GM18520 (cell line): ENCODE results near the gene GPR3.
"Not testable (repeated sequence)": the region's sequence is repeated elsewhere in the genome, so short reads cannot be mapped to it uniquely, and the experiment has no call there.

Experiments used
- ATAC-seq: cut with Tn5 transposase; IDR thresholded peaks from one replicate; pipeline ENCODE4 v1.9.1; 2021; ENCODE audit not compliant: unreplicated experiment

GPR3 gene

DNA sequence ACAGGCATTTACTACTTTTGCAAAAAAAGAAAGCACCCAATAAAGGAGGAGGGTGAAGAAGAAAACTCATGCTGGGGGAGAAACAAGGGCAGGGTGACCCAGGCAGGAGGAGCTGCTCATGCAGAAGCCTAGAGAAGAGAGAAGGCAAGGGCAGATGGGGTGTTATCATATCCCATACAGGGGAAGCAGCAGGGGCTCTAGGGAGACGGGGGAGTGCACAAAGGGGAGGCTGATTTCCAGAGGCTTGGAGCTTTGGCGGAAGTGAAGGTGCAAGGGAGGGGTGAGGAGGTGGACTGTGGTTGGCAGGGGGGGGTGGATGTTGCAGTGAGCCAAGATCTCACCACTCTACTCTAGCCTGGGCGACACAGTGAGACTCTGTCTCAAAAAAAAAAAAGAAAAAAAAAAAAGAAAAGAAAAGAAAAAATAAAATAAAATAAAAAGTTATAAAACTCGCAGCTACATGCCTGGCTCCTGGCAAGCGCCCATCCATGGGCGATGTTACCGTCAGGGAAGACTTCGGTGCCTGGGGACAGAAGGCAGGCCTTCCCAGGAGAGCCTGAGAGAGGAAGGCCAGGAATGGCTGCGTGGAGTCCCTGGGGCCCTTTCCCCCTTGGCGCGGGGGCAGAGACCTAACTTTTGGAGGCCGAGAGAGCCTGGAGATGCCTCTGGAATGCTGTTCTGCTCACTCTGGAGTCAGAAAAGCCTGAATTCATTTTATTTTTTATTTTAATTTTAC lies 14.5 kb upstream of the GPR3 start:
- no peak for ATAC-seq

- ATAC-seq = no peak
These were observed 12.8 kb upstream of the GPR3 start for GRCh38 chr1:27379564-27380122.

DNA sequence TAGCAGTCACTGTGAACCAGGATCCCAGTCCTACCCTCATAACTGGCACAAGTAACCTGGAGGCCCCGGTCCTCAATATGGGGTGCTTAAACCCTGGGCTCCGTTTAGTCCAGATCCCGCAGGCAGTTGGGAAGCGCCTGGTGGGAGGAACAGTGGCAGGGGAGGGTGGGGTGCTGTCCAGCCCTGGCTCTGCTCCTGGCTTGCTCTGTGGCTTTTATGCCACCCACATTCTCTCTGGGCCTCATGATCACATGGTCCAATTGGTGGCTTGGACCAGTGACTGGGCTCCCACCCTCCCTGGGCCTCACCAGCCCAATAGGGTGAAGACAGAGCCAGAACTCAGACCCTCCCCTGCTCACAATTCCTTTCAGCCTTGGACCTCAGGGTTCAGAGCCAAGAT lies 12.2 kb upstream of the GPR3 start:
- ATAC-seq = no peak

GRCh38 chr1:27380766-27381733 lies 11.4 kb upstream of the GPR3 start:
- ATAC-seq = no peak

DNA sequence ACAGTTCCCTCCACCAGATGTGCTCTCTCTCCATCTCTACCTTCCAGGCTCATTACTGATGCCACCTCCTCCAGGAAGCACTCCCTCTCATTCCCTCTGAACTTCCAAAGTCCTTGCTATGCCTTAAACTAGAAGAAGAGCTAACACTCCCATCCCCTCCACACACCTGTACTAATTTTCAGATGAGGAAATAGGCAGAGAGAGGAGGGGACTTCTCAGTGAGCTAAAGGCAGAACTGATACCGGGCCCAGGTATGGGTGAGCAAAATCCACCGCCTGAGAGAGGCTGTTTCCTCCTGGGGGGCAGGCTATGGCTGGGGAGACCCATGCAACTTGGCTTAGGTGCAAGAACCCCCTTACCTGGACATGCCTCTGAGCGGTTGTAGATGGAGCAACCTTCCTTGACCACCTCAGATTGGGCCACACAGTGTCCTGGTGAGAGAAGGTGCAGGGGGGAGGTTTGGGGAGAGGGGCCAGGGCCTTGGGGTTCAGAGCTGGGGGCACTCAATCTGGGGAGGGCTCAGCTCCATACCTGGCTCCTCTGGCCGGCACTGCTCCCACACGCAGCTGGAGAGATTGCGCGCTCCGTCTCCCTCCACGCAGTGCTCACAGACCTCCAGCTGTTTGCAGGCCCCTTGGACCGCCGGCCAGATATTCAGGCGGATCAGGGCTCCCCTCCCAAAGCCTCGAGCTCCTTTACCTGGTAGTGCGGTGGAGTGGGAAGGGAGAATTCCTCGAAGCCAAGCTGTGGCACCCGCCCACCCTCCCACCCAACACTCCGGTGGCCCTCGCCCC lies 10.3 kb upstream of the GPR3 start:
- ATAC-seq = no peak

DNA sequence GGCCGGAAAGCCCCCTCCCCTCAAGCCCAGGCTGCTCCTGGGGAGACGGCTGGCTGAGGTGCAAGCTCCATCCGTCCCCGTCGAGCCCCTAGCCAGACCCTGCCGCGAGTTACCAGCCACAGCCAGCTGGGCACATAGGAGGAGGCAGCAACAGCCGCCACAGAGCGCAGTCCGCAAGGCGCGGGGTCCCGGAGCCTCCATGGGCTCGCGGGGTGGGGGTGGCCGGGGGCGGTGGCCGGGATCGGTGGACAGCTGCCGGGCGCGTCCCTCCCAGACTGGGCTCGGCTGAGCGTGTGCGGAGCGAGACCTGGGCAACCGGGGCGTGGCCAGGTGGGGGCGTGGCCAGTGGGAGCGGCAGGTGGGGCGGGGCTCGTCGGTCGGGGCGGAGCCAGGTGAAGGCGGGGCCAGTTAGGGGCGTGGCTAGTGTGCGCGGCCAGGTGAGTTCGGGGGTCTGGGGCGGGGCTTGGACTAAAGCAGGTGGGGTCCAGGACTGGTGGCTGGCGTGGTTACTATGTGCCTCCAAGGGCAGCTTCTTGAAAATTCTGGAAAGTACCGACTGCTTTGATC lies 9.3 kb upstream of the GPR3 start, which contains the start of gene CD164L2:
Gene CD164L2, minus strand, starts transcription at position 295 of the 567 bp plus-strand sequence. Its CDS starts 94 bp downstream, at position 201.
- ATAC-seq = no peak

DNA sequence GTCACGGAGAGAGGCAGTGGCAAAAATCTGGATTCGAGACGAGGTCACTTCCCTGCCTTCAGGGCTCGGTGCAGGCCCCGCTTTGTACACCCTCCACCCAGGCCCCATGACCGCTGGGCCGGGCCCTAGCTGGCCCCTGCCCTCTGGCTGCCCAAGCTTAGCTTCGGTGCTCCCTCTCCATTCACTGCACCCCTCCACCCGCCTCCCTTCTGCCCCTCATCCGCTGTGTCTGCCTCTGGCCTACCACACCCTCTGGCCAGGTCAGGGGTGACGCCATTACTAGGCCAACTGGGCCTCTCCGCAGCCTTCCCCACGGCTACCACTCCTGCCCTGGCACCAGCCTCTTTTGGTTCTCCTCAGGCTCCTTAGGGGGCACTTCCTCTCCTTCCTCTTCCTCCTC lies 8.8 kb upstream of the GPR3 start:
- ATAC-seq = no peak

GRCh38 chr1:27384797-27385196 lies 7.6 kb upstream of the GPR3 start:
- ATAC-seq = not testable (repeated sequence)

- no peak for ATAC-seq
These were observed 4.0 kb upstream of the GPR3 start for GRCh38 chr1:27388337-27389005.

DNA sequence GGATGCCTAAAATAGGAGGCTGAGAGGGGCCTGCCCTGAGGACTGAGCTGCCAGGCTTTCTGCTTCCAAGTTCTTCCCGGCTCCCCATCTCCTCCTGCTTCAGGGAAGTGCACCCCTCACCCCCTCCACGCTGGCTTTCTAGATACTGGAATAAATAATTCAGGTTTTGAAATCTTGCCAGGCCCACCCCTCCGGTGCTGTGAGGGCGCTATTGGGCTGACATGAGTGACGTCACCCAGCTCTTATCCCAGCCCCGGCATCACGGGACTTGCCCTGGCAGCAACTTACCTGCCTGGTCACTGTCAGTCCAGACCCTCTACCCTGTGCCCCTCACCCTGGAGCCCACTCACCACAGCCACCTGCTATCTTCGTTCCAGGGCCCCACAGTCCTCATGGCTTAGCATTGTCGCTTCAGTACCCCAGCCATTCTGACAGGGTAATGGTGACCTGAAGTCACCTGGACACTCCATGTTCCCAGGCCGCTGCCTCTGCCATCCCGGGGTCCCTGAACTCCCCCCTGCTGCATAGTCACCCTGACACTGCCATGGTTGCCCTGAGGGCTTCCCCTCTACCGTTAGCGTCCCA lies 819 bp upstream of the GPR3 start:
- no peak for ATAC-seq

GRCh38 chr1:27392778-27393635 lies 585 bp downstream of the GPR3 start:
- ATAC-seq = no peak

DNA sequence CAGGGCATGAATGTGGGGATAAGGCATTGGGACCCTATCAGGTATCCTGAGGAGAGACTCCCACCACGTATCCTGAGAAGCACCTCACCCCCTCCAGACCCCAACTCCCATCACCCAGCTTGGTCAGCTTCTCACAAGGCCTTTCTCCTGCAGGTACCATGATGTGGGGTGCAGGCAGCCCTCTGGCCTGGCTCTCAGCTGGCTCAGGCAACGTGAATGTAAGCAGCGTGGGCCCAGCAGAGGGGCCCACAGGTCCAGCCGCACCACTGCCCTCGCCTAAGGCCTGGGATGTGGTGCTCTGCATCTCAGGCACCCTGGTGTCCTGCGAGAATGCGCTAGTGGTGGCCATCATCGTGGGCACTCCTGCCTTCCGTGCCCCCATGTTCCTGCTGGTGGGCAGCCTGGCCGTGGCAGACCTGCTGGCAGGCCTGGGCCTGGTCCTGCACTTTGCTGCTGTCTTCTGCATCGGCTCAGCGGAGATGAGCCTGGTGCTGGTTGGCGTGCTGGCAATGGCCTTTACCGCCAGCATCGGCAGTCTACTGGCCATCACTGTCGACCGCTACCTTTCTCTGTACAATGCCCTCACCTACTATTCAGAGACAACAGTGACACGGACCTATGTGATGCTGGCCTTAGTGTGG lies 1.3 kb downstream of the GPR3 start:
- no peak for ATAC-seq

DNA sequence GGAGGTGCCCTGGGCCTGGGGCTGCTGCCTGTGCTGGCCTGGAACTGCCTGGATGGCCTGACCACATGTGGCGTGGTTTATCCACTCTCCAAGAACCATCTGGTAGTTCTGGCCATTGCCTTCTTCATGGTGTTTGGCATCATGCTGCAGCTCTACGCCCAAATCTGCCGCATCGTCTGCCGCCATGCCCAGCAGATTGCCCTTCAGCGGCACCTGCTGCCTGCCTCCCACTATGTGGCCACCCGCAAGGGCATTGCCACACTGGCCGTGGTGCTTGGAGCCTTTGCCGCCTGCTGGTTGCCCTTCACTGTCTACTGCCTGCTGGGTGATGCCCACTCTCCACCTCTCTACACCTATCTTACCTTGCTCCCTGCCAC lies 1.8 kb downstream of the GPR3 start:
- ATAC-seq = no peak

GRCh38 chr1:27394925-27395324 lies 2.5 kb downstream of the GPR3 start:
- no peak for ATAC-seq

- no peak for ATAC-seq
These were observed 3.2 kb downstream of the GPR3 start for GRCh38 chr1:27395441-27396195.

DNA sequence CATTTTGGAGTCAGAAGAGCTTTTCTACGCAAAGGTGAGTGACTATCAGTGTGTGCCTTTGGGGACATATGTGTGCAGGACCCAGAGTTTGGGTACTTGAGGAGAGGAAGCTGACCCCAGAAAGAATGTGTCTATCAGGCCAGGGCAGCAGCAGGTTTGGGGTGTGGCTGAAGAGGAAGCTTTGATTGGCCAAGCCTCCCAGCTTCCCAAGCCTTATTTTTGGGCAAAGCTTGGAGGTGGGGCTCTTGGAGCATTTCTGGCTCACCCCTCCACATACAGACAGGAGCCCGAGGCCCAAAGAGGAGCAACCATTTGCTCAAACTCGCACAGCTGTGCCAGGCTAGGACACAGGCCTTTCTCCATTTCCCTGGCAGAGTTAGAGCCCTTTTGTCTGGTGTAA lies 4.7 kb downstream of the GPR3 start:
- ATAC-seq = no peak

- ATAC-seq = no peak
These were observed 5.3 kb downstream of the GPR3 start for GRCh38 chr1:27397749-27398148.
